B cell (primary cell): ENCODE measurements around the gene PREX1. TPM values are rescaled to one million over a fixed set of nuclear protein-coding genes. Genes with fewer than 3 reads are reported as not detected.

Source experiments
- ATAC-seq: fragments of 200-7000 bp; cut with Tn5 transposase; one replicate; pipeline ENCODE4 v1.10.0; 2021; ENCODE audit warnings: low read depth, mild to moderate bottlenecking, moderate number of reproducible peaks, moderate library complexity
- CTCF ChIA-PET: fragments of 350-600 bp; sonication (Branson Sonifier 250); formaldehyde crosslinking; loops from one replicate; lab custom pipeline; 2021; ENCODE audit warnings: antibody characterized with exemption, inconsistent platforms; lab: Charles Lee
- POLR2A ChIA-PET: fragments of 350-600 bp; sonication (Branson Sonifier 250); formaldehyde crosslinking; loops from one replicate; lab custom pipeline; 2021; ENCODE audit warnings: antibody characterized with exemption; lab: Charles Lee
- DNase-seq: peaks from one replicate; pipeline ENCODE4 v3.0.0; 2013
- H2AFZ ChIP-seq: 2 replicates; pipeline ENCODE4 v1.6.1; 2012; ENCODE audit warnings: mild to moderate bottlenecking, low read depth, low read length; ENCODE audit not compliant: insufficient read depth, poor library complexity, severe bottlenecking
- H3K27ac ChIP-seq, 2 donors: 1 replicate in 1 of 2; 2 replicates in 1 of 2; pipeline ENCODE4 v1.5.1; 2012 to 2013; ENCODE audit warnings: low read length in 2 of 2, mild to moderate bottlenecking in 2 of 2, moderate library complexity in 1 of 2
- H3K27me3 ChIP-seq, 4 experiments: fragments of 200-600 bp in 1 of 4; sonication (generic) in 1 of 4; replicated peaks in 1 of 4; 1 replicate in 2 of 4; 2 replicates in 2 of 4; pipeline versions ENCODE4 v1.6.1 to v1.7.0; 2013 to 2016; ENCODE audit warnings: low read length in 3 of 4, mild to moderate bottlenecking in 2 of 4, mixed read lengths in 1 of 4, moderate library complexity in 1 of 4; ENCODE audit not compliant: insufficient read depth in 4 of 4, control insufficient read depth in 3 of 4; ENCODE audit errors: control extremely low read depth in 1 of 4
- H3K36me3 ChIP-seq, 2 experiments: replicated peaks in 1 of 2; 1 replicate in 1 of 2; 2 replicates in 1 of 2; pipeline versions ENCODE4 v1.6.1 to v1.7.1; 2013; ENCODE audit warnings: low read length in 1 of 2; ENCODE audit not compliant: insufficient read depth in 2 of 2, control insufficient read depth in 1 of 2; ENCODE audit errors: control extremely low read depth in 1 of 2, extremely low read depth in 1 of 2
- H3K4me1 ChIP-seq, 2 donors: fragments of 200-600 bp in 1 of 2; sonication (generic) in 1 of 2; 1 replicate in 1 of 2; 2 replicates in 1 of 2; pipeline versions ENCODE4 v1.5.1 to v1.6.1; 2013 to 2017; ENCODE audit warnings: low read length in 2 of 2; ENCODE audit not compliant: control insufficient read depth in 2 of 2, insufficient read depth in 2 of 2
- H3K4me2 ChIP-seq: replicated peaks from 2 replicates; pipeline ENCODE3; 2012; ENCODE audit warnings: mild to moderate bottlenecking, low read depth, low read length; ENCODE audit not compliant: poor library complexity, severe bottlenecking
- H3K4me3 ChIP-seq, 5 experiments: fragments of 200-600 bp in 1 of 5; sonication (generic) in 1 of 5; 1 replicate in 3 of 5; 2 replicates in 2 of 5; pipeline versions ENCODE4 v1.5.1 to v1.7.0; 2011 to 2016; ENCODE audit warnings: low read length in 4 of 5, mild to moderate bottlenecking in 4 of 5, low read depth in 2 of 5, control low read depth in 1 of 5, moderate library complexity in 1 of 5; ENCODE audit not compliant: insufficient read depth in 1 of 5; ENCODE audit errors: control extremely low read depth in 1 of 5, extremely low read depth in 1 of 5
- H3K79me2 ChIP-seq: fragments of 200-600 bp; sonication (generic); one replicate; pipeline ENCODE4 v1.6.0; 2016; ENCODE audit warnings: low read length; ENCODE audit not compliant: control insufficient read depth, insufficient read depth
- H3K9ac ChIP-seq: fragments of 200-600 bp; sonication (generic); 2 replicates; pipeline ENCODE4 v1.6.1; 2017; ENCODE audit warnings: mild to moderate bottlenecking, low read length, moderate library complexity
- H3K9me3 ChIP-seq, 3 donors: one replicate each; pipeline versions ENCODE4 v1.6.1 to v1.7.1; 2013; ENCODE audit warnings: low read length in 2 of 3; ENCODE audit not compliant: control insufficient read depth in 2 of 3, insufficient read depth in 1 of 3; ENCODE audit errors: control extremely low read depth in 1 of 3
- H4K20me1 ChIP-seq: 2 replicates; pipeline ENCODE4 v1.6.0; 2012; ENCODE audit warnings: mild to moderate bottlenecking, low read length; ENCODE audit not compliant: insufficient read depth, control insufficient read depth, poor library complexity, severe bottlenecking
- H3K27ac Mint-ChIP-seq: one replicate; pipeline ENCODE4 v1.8.0; 2021; ENCODE audit warnings: mixed read lengths
- H3K27me3 Mint-ChIP-seq: one replicate; pipeline ENCODE4 v1.8.0; 2021; ENCODE audit warnings: mixed read lengths
- H3K4me1 Mint-ChIP-seq: one replicate; pipeline ENCODE4 v1.8.0; 2021; ENCODE audit warnings: mixed read lengths
- H3K4me3 Mint-ChIP-seq: one replicate; pipeline ENCODE4 v1.8.0; 2021; ENCODE audit warnings: mixed read lengths
- H3K9me3 Mint-ChIP-seq: one replicate; pipeline ENCODE4 v1.8.0; 2022; ENCODE audit warnings: mixed read lengths; ENCODE audit not compliant: insufficient read depth
- CTCF ChIP-seq: fragments of 200-600 bp; IDR thresholded peaks from one replicate; pipeline ENCODE4 v1.8.0; 2022; ENCODE audit warnings: antibody characterized with exemption, mild to moderate bottlenecking
- EZH2 ChIP-seq: IDR thresholded peaks from 2 replicates; pipeline ENCODE4 v1.6.1; 2012; ENCODE audit warnings: borderline replicate concordance, low read depth, mild to moderate bottlenecking, moderate library complexity, low read length; ENCODE audit not compliant: insufficient read depth, poor library complexity, severe bottlenecking
- WGBS: methylation state at CpG from one replicate; pipeline ENCODE4 v1.1.5; 2013; ENCODE audit warnings: missing lambda C conversion rate; ENCODE audit not compliant: insufficient coverage; 5-methylcytosine and 5-hydroxymethylcytosine counted together
- intact Hi-C: fragments of 100-400 bp; cut with micrococcal nuclease; formaldehyde crosslinking; loops from one replicate; pipeline ENCODE4 v1.10.0; 2022
- polyA plus RNA-seq: library from polyadenylated mRNA; depleted of rRNA; stranded (reverse); fragments of >200 nt; gene quantifications from 2 replicates; pipeline ENCODE4 v1.2.3, GENCODE V29; 2012
- total RNA-seq, 2 donors: library from RNA; stranded (reverse); fragments of 120-200 nt in 1 of 2; gene quantifications; 1 replicate in 1 of 2; 2 replicates in 1 of 2; pipeline versions ENCODE4 v1.2.3 to v1.2.4, GENCODE V29; 2013 to 2022

Gene PREX1
- total and polyA plus RNA-seq, 2 donors (not counting 1 experiment from before 2014, with no cell fraction given): 79.1 to 99.4 TPM

GRCh38 chr20:48732081-48732829 is 95.5 kb downstream of the PREX1 start:
- no peak for TF ChIP-seq CTCF
- no peak for TF ChIP-seq EZH2
- H3K79me2 ChIP-seq: peaks cover 83% of the 10 kb centered on the region
- no peaks in the 10 kb centered on the region for H3K27me3 ChIP-seq
- H3K9ac ChIP-seq: no peak overlapping the region
- no peak overlapping the region for H3K27ac Mint-ChIP-seq
- ATAC-seq (no peak), DNase-seq (no peak)
- no peak overlapping the region for H3K4me2 ChIP-seq
- H3K36me3 ChIP-seq: peaks cover 4 to 81% of the 10 kb centered on the region in 2 experiments
- H3K4me1 ChIP-seq: peaks cover 17 to 27% of the 10 kb centered on the region in 2 donors
- H3K4me1 Mint-ChIP-seq: peaks cover 36% of the 10 kb centered on the region
- H3K9me3 ChIP-seq: no peaks in the 10 kb centered on the region
- no peaks in the 10 kb centered on the region for H3K9me3 Mint-ChIP-seq
- peaks cover 79% of the 10 kb centered on the region for H4K20me1 ChIP-seq
- CTCF ChIA-PET: no interaction called here
- no peak overlapping the region for H3K27ac ChIP-seq
- no peak overlapping the region for H3K4me3 Mint-ChIP-seq
- H3K4me3 ChIP-seq: no peak overlapping the region
- no peak overlapping the region for H2AFZ ChIP-seq
- WGBS: 75% methylated on average over 2 of the region's 12 CpGs
- intact Hi-C loops: no loop called here
- H3K27me3 Mint-ChIP-seq: no peaks in the 10 kb centered on the region
- POLR2A ChIA-PET: no interaction called here

- CTCF ChIA-PET: no interaction called here
- TF ChIP-seq CTCF (no peak), EZH2 (no peak)
- H3K9me3 Mint-ChIP-seq: no peaks in the 10 kb centered on the region
- no peak overlapping the region for H3K4me3 Mint-ChIP-seq
- Histone ChIP-seq H3K9me3 (no peaks in the 10 kb centered on the region), H4K20me1 (peaks cover 80% of the 10 kb centered on the region), H3K4me1 (peaks cover 13 to 22% of the 10 kb centered on the region in 2 donors), H3K9ac (no peak overlapping the region), H3K36me3 (peaks cover 4 to 88% of the 10 kb centered on the region in 2 experiments), H3K27ac (no peak overlapping the region), H2AFZ (no peak overlapping the region), H3K27me3 (no peaks in the 10 kb centered on the region), H3K4me3 (no peak overlapping the region), H3K79me2 (peaks cover 76% of the 10 kb centered on the region), H3K4me2 (no peak overlapping the region)
- WGBS: 100% methylated on average over 2 of the region's 4 CpGs
- no peak for ATAC-seq
- no peak overlapping the region for H3K27ac Mint-ChIP-seq
- H3K4me1 Mint-ChIP-seq: peaks cover 29% of the 10 kb centered on the region
- intact Hi-C loops: no loop called here
- no peaks in the 10 kb centered on the region for H3K27me3 Mint-ChIP-seq
- POLR2A ChIA-PET: no interaction called here
- no peak for DNase-seq
Observed at GRCh38 chr20:48731536-48731935, 96.3 kb downstream of the PREX1 start.
